ENCODE measurements around the gene RICTOR.

Gene RICTOR

GRCh38 chr5:38892363-38892762 is 181.8 kb downstream of the RICTOR start:
- Histone ChIP-seq H3K36me3 (ENCODE audit: insufficient read depth, low read length) (peaks cover 77% of the 10 kb centered on the region), H3K79me2 (ENCODE audit: control insufficient read depth, insufficient read depth, low read length, unreplicated experiment) (peaks cover 4% of the 10 kb centered on the region), H3K4me3 (ENCODE audit: low read depth, low read length) (no peak overlapping the region), H3K27ac (ENCODE audit: low read depth, low read length) (no peak overlapping the region), H2AFZ (ENCODE audit: low read length, unreplicated experiment) (no peak overlapping the region), H3K4me1 (ENCODE audit: control insufficient read depth, insufficient read depth, low read length, unreplicated experiment) (no peaks in the 10 kb centered on the region), H3K27me3 (ENCODE audit: insufficient read depth, low read length) (no peaks in the 10 kb centered on the region)

GRCh38 chr5:38891563-38891962 is 182.6 kb downstream of the RICTOR start:
- Histone ChIP-seq H3K27me3 (ENCODE audit: insufficient read depth, low read length) (no peaks in the 10 kb centered on the region), H3K36me3 (ENCODE audit: insufficient read depth, low read length) (peaks cover 74% of the 10 kb centered on the region), H3K27ac (ENCODE audit: low read depth, low read length) (no peak overlapping the region), H3K79me2 (ENCODE audit: control insufficient read depth, insufficient read depth, low read length, unreplicated experiment) (peaks cover 2% of the 10 kb centered on the region), H2AFZ (ENCODE audit: low read length, unreplicated experiment) (no peak overlapping the region), H3K4me3 (ENCODE audit: low read depth, low read length) (no peak overlapping the region), H3K4me1 (ENCODE audit: control insufficient read depth, insufficient read depth, low read length, unreplicated experiment) (no peaks in the 10 kb centered on the region)

GRCh38 chr5:38889424-38889823 is 184.8 kb downstream of the RICTOR start:
- no peak overlapping the region for H3K27ac ChIP-seq (ENCODE audit: low read depth, low read length)
- H3K4me1 ChIP-seq (ENCODE audit: control insufficient read depth, insufficient read depth, low read length, unreplicated experiment), result no peaks in the 10 kb centered on the region
- H3K4me3 ChIP-seq (ENCODE audit: low read depth, low read length), result no peak overlapping the region
- H3K36me3 ChIP-seq (ENCODE audit: insufficient read depth, low read length), result peaks cover 79% of the 10 kb centered on the region
- H3K79me2 ChIP-seq (ENCODE audit: control insufficient read depth, insufficient read depth, low read length, unreplicated experiment), result no peaks in the 10 kb centered on the region
- H2AFZ ChIP-seq (ENCODE audit: low read length, unreplicated experiment), result no peak overlapping the region
- no peaks in the 10 kb centered on the region for H3K27me3 ChIP-seq (ENCODE audit: insufficient read depth, low read length)

- Histone ChIP-seq H3K27ac (ENCODE audit: low read depth, low read length) (no peak overlapping the region), H3K4me1 (ENCODE audit: control insufficient read depth, insufficient read depth, low read length, unreplicated experiment) (no peaks in the 10 kb centered on the region), H2AFZ (ENCODE audit: low read length, unreplicated experiment) (no peak overlapping the region), H3K36me3 (ENCODE audit: insufficient read depth, low read length) (peaks cover 85% of the 10 kb centered on the region), H3K4me3 (ENCODE audit: low read depth, low read length) (no peak overlapping the region), H3K79me2 (ENCODE audit: control insufficient read depth, insufficient read depth, low read length, unreplicated experiment) (no peaks in the 10 kb centered on the region), H3K27me3 (ENCODE audit: insufficient read depth, low read length) (no peaks in the 10 kb centered on the region)
Measured at GRCh38 chr5:38888041-38888440, 186.2 kb downstream of the RICTOR start.
